Endometrial microvascular endothelial cells (primary cell): ENCODE data around the gene HSD17B2. TPM values are rescaled to one million over a fixed set of nuclear protein-coding genes. Genes with fewer than 3 reads are reported as not detected.

Source experiments
- in situ Hi-C: cut with HindIII; loops from 2 replicates; pipeline ENCODE4 v1.10.0; 2017; ENCODE audit warnings: low sequenced_read_pairs, low pct_unique_long_range_greater_than_20kb; ENCODE audit errors: inconsistent ontology term
- total RNA-seq: library from RNA; depleted of rRNA; stranded (reverse); fragments of >200 nt; gene quantifications from one replicate; pipeline ENCODE4 v1.2.3, GENCODE V29; 2015; ENCODE audit errors: inconsistent ontology term

Gene HSD17B2
- total RNA-seq, 1 donor from 2014 or later, result 113 TPM

GRCh38 chr16:82067804-82068325, 32.8 kb downstream of the HSD17B2 start:
- in situ Hi-C loops, result no loop called here

- in situ Hi-C loops, result no loop called here
Measured at GRCh38 chr16:82070656-82071369, 35.8 kb downstream of the HSD17B2 start.

GRCh38 chr16:82071421-82071820, 36.4 kb downstream of the HSD17B2 start:
- in situ Hi-C loops, result no loop called here

- in situ Hi-C loops, result no loop called here
Measured at GRCh38 chr16:82072313-82072712, 37.3 kb downstream of the HSD17B2 start.

- in situ Hi-C loops, result no loop called here
Measured at GRCh38 chr16:82074019-82074558, 39.0 kb downstream of the HSD17B2 start.

GRCh38 chr16:82078125-82078524, 43.1 kb downstream of the HSD17B2 start:
- in situ Hi-C loops, result no loop called here

- in situ Hi-C loops, result no loop called here
Measured at GRCh38 chr16:82079892-82080291, 44.8 kb downstream of the HSD17B2 start.

- in situ Hi-C loops, result no loop called here
Measured at GRCh38 chr16:82081264-82081663, 46.2 kb downstream of the HSD17B2 start.

- in situ Hi-C loops, result no loop called here
Measured at GRCh38 chr16:82082097-82082496, 47.0 kb downstream of the HSD17B2 start.

- in situ Hi-C loops, result no loop called here
Measured at GRCh38 chr16:82082543-82083244, 47.6 kb downstream of the HSD17B2 start.

- in situ Hi-C loops, result no loop called here
Measured at GRCh38 chr16:82083710-82084353, 48.8 kb downstream of the HSD17B2 start.

- in situ Hi-C loops, result no loop called here
Measured at GRCh38 chr16:82085011-82085779, 50.1 kb downstream of the HSD17B2 start.

GRCh38 chr16:82088483-82088882, 53.4 kb downstream of the HSD17B2 start:
- in situ Hi-C loops, result no loop called here

GRCh38 chr16:82091241-82091640, 56.2 kb downstream of the HSD17B2 start:
- in situ Hi-C loops, result no loop called here

- in situ Hi-C loops, result no loop called here
Measured at GRCh38 chr16:82092711-82093110, 57.7 kb downstream of the HSD17B2 start.

- in situ Hi-C loops, result no loop called here
Measured at GRCh38 chr16:82093666-82094300, 58.7 kb downstream of the HSD17B2 start.

- in situ Hi-C loops, result no loop called here
Measured at GRCh38 chr16:82094942-82095540, 60.0 kb downstream of the HSD17B2 start.

GRCh38 chr16:82096641-82097040, 61.6 kb downstream of the HSD17B2 start:
- in situ Hi-C loops, result no loop called here
